ENCODE measurements around the gene OR2B2.

OR2B2 gene

DNA sequence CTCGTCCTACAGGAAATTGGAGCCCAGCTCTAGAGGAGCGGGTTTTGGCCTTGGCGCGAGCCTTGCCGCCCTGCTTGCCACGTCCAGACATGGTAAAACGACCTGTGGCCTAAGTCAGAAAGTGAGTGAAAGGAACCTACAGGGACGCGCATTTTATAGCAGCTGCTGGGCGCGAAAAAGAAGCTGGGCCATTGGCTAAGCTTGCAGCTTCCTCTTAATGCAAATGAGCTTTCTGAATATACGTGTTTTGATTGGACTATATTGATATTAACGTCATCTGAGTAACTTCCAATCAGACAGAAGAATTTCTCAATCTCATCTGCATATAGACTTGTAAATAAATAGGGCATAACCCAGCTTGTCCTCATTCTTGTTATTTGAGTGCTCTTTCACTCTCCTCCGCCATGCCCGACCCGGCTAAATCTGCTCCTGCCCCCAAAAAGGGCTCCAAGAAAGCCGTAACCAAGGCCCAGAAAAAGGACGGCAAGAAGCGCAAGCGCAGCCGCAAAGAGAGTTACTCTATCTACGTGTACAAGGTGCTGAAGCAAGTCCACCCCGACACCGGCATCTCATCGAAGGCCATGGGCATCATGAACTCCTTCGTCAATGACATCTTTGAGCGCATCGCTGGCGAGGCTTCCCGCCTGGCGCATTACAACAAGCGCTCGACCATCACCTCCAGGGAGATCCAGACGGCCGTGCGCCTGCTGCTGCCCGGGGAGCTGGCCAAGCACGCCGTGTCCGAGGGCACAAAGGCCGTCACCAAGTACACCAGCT lies 18.9 kb downstream of the OR2B2 start:
- DNase-seq, result peak; percentile 84

DNA sequence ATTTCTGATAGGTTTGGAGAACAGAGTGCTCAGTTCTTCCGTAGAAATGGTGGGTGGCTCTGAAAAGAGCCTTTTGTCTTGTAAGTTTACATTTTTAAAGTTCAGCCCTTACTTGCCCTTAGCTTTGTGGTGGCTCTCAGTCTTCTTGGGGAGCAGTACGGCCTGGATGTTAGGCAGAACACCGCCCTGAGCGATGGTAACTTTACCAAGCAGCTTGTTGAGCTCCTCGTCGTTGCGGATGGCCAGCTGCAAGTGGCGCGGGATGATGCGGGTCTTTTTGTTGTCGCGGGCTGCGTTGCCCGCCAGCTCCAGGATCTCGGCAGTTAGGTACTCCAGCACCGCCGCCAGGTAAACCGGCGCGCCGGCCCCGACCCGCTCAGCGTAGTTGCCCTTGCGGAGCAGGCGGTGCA lies 19.5 kb downstream of the OR2B2 start:
- no peak for DNase-seq

DNA sequence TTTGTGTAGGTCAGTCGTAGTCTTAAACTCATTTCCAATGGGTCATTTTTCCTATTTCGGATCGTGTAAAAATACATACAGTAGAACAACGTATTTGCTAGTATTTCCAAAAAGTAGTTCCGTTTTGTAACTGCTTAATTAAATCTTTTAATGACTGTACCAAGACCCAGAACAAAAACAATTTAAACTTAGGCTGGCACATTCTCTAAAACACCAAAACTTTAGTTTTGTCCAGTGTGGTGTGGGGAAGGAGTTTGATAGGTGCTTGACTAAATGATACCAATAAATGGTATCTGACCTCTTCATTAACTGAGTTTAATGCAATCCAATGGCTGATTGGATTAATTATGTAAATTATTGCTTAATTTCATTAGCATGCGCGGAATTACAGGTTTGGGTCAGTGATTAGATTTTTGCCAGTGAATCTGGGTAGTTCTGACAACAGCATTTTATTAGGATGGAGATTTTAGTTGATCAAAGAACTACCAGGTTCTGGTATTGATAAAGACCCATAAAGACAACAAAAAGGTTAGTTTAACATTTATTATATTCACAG lies 20.8 kb downstream of the OR2B2 start:
- no peak for DNase-seq

DNA sequence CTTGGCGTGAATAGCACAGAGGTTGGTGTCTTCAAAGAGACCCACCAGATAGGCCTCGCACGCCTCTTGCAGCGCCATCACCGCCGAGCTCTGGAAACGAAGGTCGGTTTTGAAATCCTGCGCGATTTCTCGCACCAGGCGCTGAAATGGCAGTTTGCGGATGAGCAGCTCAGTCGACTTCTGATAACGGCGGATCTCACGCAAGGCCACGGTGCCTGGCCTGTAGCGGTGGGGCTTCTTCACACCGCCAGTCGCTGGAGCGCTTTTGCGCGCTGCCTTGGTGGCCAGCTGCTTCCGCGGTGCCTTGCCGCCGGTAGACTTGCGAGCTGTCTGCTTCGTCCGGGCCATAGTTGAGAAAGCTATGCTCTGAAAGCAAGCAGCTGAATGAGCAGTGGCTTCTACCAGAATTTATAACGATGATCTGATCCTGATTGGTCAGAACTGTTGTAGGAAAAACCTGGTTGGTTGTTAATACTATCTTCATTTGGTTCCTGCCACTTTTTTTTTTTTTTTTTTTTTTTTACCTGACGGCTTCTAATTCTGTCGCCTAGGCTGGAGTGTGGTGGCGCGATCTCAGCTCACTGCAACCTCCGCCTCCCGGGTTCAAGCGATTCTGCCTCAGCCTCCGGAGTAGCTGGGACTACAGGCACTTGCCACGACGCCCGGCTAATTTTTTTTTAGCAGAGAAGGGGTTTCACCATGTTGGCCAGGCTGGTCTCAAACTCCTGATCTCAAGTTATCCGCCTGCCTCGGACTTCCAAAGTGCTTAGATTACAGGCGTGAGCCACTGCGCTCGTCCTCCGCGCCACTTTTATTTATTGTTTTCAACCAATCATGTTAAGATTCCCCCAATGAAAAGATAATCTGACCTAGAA lies 21.5 kb downstream of the OR2B2 start:
- peak; percentile 78 for DNase-seq

DNA sequence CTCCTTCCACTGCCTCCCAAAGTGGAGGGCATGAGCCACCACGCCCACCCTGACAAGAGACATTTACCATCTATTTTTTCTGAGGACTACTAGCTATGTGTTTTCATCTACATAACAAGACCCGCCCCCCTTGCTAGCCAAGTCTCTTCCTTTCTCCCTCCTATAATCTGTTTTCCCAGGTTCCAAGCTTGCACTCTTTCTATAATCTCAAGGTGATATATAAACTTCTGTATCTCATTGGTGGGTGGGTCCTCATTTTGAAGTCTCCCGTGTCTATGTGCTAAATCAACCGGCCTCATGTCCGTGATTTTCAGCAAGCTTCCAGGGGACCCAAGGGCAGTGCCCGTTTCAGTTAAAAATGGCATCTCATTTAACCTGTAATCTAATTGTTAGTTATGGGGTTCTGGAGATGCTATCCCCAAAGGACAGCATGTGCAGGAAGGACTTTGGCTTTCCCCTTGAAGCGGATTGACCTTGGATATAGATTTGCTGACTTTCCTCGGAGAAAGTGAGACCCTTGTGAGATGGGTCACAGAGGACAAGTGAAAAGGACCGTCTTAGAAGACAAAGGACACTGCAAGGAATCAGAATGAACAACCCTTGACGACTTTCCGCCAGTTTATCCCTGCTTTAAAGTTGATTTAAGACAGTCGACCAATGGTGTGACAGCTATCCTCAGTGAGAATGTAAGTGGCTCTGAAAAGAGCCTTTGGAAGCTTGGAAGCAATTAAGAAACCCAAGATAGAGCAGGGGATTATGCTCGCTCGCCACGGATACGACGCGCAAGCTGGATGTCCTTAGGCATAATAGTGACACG lies 22.4 kb downstream of the OR2B2 start:
- DNase-seq, result no peak

DNA sequence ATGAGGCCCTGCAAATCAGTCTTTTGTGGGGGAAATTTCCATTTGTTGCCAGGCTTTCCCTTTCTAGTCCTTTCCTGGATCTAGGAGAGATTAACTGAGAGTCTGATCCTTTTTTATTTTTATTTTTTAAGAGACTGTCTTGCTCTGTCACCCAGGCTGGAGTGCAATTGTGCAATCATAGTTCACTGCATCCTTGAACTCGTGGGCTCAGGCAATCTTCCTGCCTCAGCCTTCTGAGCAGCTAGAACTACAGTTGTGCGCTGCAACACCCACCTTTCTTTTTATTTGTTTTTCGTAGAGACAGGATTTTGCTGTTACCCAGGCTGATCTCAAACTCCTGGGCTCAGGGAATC lies 22.9 kb downstream of the OR2B2 start:
- DNase-seq, result no peak

DNA sequence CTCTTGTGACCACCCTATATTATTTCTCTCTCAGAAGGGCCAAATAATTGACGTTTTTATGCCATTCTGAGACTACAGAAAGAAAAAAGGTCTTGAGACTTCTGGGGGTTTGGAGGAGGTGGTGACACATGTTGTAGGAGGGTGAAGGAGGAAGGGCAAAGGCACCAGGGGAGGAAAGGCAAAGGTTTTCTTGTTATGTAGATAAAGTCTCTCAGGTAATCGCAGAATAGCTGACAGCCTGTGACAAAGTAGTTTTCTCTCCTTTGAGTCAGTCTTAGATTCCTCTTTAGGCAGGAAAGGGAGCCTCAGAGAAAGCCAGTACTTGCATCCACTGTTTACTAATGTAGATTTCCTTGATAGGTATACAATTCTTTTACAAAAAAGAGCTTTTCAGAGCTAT lies 23.6 kb downstream of the OR2B2 start:
- DNase-seq, result no peak

DNA sequence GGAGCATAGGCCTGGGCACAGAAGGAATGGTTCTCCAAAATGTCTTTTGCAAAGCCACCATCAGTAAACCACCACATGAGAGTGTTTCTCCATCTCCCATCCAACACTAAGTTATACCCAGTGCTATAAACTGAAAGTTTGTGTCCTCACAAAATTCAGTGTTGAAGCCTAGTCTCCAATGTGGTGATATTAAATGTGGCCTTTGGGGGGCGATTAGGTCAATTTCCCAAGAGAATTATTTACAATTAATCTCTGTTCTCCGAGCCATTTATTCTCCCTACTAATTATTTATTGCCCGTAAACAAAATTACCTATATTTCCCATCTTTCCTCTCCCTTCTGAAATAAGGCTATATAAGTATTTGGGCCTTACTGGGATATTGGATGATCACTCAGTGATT lies 26.1 kb downstream of the OR2B2 start:
- no peak for DNase-seq

DNA sequence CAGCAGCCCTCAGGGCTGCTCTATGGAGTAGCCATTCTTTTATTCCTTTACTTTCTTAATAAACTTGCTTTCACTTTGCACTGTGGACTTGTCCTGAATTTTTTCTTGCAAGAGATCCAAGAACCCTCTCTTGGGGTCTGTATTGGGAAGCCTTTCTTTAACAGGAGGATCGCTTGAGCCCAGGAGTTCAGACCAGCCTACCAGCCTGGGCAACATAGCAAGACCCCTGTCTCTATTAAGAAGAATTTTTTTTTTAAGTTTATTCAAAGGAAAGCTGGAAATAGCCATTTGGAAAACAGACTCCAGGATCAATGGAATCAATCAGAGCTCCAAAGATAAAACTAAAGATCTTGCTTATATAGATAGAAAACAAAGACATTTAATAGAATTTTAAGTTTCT lies 29.1 kb downstream of the OR2B2 start:
- no peak for DNase-seq

DNA sequence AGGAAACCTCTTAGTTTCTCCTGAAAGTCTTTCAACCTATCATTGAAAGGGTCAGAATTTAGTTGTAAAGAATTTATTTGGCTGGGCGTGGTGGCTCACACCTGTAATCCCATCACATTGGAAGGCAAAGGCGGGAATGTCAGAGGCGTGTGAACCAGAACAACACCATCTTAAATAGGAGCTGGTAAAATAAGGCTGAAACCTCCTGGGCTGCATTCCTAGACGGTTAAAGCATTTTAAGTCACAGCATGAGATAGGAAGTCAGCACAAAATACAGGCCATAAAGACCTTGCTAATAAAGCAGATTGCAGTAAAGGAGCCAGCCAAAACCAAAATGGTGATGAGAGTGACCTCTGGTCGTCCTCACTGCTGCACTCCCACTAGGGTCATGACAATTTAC lies 29.6 kb downstream of the OR2B2 start:
- DNase-seq, result no peak

DNA sequence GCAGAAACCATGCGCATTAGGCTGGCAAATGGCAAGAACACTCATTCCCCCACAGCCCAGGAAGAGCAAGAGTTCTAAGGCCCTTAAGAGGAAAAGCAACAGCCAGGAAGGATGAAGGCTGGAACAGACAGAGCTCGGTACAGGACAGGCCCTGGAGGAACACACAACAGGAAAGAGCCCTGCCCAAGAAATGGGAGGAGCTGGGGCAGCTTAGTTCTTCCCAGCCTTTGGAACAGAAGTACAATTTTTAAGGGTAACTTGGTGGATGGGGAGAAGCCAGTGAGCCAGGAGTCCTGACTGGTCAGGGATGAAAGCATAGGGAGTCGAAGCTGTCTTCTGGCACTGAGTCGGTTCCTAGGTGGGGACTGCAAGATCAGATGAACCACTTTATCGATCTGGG lies 32.4 kb downstream of the OR2B2 start:
- no peak for DNase-seq

DNA sequence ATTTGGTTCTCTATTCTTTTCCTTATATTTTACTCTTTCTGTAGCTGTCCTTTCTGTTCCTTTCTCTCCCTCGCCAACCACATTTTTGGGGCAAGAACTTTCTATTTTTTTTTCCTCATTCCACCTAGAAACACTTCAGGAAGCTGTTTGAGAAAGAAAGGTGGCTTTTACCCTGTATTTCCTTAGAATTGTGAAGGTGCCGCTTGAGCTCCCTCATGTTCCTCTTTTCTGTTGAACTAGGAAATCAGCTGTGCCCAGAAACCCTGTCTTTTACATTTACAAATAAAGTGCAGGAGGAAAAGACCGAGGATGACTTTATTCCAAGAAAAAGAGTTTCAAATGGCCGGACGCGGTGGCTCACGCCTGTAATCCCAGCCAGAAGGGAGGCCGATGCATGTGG lies 38.2 kb downstream of the OR2B2 start:
- no peak for DNase-seq

DNA sequence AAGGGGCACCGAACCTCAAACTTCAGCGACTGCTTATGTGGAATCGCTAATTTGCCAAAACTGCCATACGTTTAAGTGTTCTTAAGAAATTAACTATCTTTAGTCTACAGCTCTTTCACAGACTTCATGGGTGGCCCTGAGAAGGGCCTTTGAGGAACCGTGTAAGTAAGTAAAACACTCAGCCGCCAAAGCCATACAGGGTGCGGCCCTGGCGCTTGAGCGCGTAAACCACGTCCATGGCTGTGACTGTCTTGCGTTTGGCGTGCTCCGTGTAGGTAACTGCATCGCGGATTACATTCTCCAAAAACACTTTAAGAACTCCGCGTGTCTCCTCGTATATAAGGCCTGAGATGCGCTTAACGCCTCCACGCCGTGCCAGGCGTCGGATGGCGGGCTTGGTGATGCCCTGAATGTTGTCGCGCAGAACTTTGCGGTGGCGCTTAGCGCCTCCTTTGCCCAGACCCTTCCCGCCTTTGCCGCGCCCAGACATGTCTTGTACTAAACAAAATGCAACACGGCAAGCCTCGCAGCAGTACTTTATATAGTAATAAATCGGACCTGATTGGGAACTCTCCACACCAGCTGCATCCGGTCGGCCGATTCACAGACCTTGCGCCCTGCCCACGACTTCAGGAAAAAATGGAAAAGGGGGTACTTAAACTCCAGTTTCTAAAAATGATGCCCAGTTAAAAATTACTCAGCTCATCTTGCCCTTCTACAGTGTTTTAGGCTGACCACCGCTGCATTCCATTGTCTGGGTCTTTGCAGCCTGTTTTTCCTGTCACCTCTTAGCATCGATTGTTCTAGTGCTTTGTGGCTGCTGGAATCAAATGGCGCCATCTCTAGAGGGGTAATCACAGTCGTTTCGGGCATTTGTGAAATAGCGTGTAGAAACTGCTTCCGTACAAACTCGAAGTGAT lies 38.9 kb downstream of the OR2B2 start:
- peak; percentile 71 for DNase-seq

DNA sequence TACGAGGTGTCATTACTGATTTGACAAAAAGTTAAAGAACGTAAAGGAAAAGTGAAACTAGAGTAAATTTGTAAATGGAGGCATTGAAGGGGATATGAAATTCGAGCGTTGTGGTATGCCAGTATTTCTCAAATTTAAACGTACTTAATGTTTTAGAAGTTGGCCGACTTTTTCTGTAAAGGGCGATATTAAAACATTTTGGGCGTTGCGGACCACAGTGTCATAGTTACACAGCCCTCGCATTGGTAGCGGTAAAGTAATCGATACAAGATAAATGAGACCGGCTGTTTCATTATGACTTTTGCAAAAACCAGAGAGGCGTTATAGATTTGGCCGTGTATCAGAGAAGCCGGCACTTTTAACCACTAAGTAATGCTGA lies 39.6 kb downstream of the OR2B2 start:
- no peak for DNase-seq

DNA sequence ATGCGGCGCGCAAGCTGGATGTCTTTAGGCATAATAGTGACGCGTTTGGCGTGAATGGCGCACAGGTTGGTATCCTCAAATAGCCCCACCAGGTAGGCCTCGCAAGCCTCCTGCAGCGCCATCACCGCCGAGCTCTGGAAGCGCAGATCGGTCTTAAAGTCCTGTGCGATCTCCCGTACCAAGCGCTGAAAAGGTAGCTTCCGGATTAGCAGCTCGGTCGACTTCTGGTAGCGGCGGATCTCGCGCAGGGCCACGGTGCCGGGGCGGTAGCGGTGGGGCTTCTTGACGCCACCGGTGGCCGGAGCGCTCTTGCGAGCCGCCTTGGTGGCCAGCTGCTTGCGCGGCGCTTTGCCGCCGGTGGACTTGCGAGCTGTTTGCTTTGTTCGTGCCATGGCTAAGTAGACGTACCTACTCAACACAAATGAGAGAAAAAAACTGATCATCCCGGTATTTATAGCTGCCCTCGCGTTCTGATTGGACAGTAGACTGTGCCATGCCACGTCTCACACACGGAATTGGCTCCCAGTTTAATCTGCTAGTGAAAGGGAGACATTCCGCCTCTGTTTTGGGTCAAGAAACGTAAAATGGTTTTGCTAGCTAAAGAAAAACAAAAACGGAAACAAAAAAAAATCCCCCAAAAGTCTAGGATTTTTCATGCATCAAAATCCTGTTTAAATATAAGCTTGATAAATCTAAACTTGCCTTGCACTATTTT lies 40.1 kb downstream of the OR2B2 start:
- peak; percentile 76 for DNase-seq

DNA sequence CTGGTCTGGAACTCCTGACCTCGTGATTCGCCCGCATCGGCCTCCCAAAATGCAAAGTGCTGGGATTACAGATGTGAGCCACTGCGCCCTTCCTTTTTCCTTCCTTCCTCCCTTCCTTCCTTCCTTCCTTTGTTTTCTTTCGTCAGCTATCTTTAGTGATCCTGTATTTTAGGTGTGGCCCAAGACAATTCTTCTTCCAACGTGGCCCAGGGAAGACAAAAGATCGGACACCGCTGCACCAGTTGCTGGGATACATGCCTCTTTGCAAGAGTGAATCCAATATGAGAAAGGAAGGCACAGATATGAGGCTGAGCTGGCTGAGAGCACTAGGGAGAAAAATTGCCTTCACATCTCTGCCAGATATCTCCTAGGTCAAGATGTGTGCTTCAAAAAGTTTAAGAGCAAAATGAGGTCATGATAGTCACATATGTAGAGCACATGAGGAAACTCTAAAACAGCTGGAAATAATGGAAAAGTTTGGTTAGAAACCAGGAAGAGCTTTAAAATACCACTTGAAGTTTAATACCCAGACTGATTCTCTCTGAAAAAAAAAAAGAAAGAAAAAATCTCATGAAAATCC lies 41.8 kb downstream of the OR2B2 start:
- no peak for DNase-seq

DNA sequence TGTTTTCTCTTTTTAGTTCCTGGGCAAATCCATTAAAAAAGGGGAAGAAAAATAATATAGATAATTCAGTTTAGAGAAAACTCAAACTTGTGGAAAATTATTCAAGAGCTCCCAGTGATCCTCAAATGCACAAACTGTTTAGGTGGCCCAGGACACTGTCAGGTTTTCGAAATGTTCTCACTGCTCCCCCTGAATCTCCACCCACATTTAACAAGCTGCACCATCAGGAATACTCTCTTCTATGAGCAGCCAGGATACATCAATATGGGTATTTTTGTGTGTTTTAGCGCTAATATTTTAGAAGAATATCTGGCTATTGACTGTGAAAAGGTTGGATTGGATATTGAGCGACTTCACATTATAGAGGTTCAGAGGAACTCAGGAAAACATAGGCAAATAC lies 43.9 kb downstream of the OR2B2 start:
- no peak for DNase-seq

DNA sequence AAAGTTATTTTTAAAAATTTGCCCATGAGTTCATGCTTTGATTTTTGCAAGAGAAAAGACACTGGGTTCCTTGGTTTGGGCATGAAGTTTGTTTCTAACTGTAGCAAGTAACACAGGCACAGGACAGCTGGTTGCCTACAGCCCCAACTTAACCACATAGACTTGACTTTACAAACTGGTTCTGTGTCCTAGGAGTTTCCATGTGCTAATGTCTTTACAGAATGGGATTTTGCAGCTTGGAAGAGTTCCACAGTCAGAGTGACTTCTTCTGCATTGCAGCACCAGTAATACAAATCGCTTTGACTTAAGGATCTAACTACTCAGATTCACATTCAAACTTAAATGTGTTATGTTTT lies 44.3 kb downstream of the OR2B2 start:
- no peak for DNase-seq

DNA sequence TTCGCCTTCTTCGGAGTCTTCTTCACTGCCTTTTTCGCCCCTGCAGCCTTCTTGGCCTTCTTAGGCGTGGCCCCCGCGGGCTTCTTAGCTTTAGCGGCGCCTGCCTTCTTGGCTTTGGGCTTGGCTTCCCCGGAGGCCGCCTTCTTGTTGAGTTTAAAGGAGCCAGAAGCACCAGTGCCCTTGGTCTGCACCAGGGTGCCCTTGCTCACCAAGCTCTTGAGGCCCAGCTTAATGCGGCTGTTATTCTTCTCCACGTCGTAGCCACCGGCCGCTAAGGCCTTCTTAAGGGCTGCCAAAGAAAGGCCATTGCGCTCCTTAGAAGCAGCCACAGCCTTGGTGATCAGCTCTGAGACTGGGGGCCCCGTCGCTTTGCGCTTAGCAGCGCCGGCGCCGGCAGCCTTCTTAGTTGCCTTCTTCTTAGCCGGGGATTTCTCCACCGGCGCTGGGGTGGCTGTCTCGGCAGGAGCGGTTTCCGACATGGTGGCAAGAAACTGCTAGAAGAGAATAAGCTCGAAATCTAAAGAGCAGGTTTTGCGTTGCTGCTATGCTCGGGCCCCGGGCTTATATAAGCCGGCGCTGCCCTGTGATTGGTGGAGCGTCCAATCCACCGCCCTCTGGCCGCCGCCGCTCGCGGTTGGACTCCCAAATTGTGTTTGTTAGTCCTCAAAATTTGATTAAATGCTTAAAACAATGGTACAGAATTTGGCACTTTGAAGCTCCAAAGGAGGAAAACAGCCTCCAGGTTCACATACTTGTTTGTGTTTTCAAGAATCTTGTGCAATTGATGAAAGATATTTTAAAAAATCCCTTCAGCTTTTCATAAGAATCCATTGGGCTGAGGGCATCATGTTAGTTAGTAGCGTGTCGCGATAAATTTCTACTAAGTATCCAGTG lies 44.9 kb downstream of the OR2B2 start:
- DNase-seq, result peak; percentile 82
